Activated gamma-delta T cell treated with Interleukin-2 at 50 U/mL for 16 hours (primary cell): ENCODE data around the gene RPL39L.

Experiments
- DNase-seq: peaks from one replicate; pipeline ENCODE4 v3.0.0-alpha.2; 2020

Gene RPL39L

GRCh38 chr3:187086831-187087230 lies 52.5 kb downstream of the RPL39L start:
- no peak for DNase-seq

GRCh38 chr3:187085933-187086332 lies 53.4 kb downstream of the RPL39L start:
- DNase-seq, result no peak

GRCh38 chr3:187085021-187085666 lies 54.2 kb downstream of the RPL39L start:
- DNase-seq, result no peak

GRCh38 chr3:187084580-187084979 lies 54.7 kb downstream of the RPL39L start:
- no peak for DNase-seq

GRCh38 chr3:187084126-187084525 lies 55.2 kb downstream of the RPL39L start:
- DNase-seq, result no peak

- DNase-seq, result no peak
These were observed 56.4 kb downstream of the RPL39L start for GRCh38 chr3:187082758-187083375.

GRCh38 chr3:187080799-187081450 lies 58.4 kb downstream of the RPL39L start:
- no peak for DNase-seq

- no peak for DNase-seq
These were observed 59.9 kb downstream of the RPL39L start for GRCh38 chr3:187079090-187080022.

GRCh38 chr3:187077537-187077936 lies 61.8 kb downstream of the RPL39L start:
- DNase-seq, result no peak

GRCh38 chr3:187077085-187077484 lies 62.2 kb downstream of the RPL39L start:
- DNase-seq, result no peak

GRCh38 chr3:187076297-187076696 lies 63.0 kb downstream of the RPL39L start:
- no peak for DNase-seq

GRCh38 chr3:187074846-187075245 lies 64.5 kb downstream of the RPL39L start:
- no peak for DNase-seq

- DNase-seq, result no peak
These were observed 65.7 kb downstream of the RPL39L start for GRCh38 chr3:187073581-187074098.

- DNase-seq, result no peak
These were observed 66.8 kb downstream of the RPL39L start for GRCh38 chr3:187072511-187072910.

- no peak for DNase-seq
These were observed 67.2 kb downstream of the RPL39L start for GRCh38 chr3:187072102-187072501.
